OCI-LY7 (cell line): ENCODE measurements around the gene RABEP1. TPM values are rescaled to one million over a fixed set of nuclear protein-coding genes. Genes with fewer than 3 reads are reported as not detected.
"Not testable (repeated sequence)": the region's sequence is repeated elsewhere in the genome, so short reads cannot be mapped to it uniquely, and the experiment has no call there.

Source experiments
- Bru-seq: library from RNA; stranded (reverse); fragments of 400-500 nt; gene quantifications from one replicate; lab custom pipeline; 2021; lab: Mats Ljungman, UMichigan
- BruChase-seq, 2 experiments: library from RNA; stranded (reverse); fragments of 400-500 nt; gene quantifications; one replicate each; lab custom pipeline; 2021; lab: Mats Ljungman, UMichigan
- BruUV-seq: library from RNA; stranded (reverse); fragments of 400-500 nt; replicated peaks from 2 replicates; lab custom pipeline; 2021; lab: Mats Ljungman, UMichigan
- CTCF ChIA-PET: fragments of 300-600 bp; sonication (Branson Sonifier 250); formaldehyde crosslinking; loops from one replicate; lab custom pipeline; 2022; ENCODE audit warnings: antibody characterized with exemption; ENCODE audit not compliant: unreplicated experiment; lab: Charles Lee
- POLR2A ChIA-PET: fragments of 300-600 bp; sonication (Branson Sonifier 250); formaldehyde crosslinking; loops from one replicate; lab custom pipeline; 2022; ENCODE audit warnings: antibody characterized with exemption; lab: Charles Lee
- DNase-seq: peaks from one replicate; pipeline ENCODE4 v3.0.0-alpha.2; 2015; ENCODE audit warnings: low spot score
- H2AFZ ChIP-seq: fragments of 200-600 bp; sonication (generic), shearing (Covaris generic); 2 replicates; pipeline ENCODE4 v1.6.1; 2014; ENCODE audit warnings: mild to moderate bottlenecking, antibody characterized with exemption, low read length, moderate library complexity
- H3K27ac ChIP-seq: fragments of 200-600 bp; sonication (generic); 2 replicates; pipeline ENCODE4 v1.5.1; 2014; ENCODE audit warnings: mixed run types, low read depth, mild to moderate bottlenecking, moderate library complexity, low read length, inconsistent platforms; ENCODE audit not compliant: poor library complexity, severe bottlenecking
- H3K36me3 ChIP-seq: fragments of 200-600 bp; sonication (generic); 2 replicates; pipeline ENCODE4 v1.6.1; 2014; ENCODE audit warnings: mild to moderate bottlenecking, antibody characterized with exemption, low read length, moderate library complexity, mixed read lengths; ENCODE audit not compliant: insufficient read depth
- H3K4me1 ChIP-seq: fragments of 200-600 bp; sonication (generic); 2 replicates; pipeline ENCODE4 v1.5.1; 2014; ENCODE audit warnings: mild to moderate bottlenecking, low read length; ENCODE audit not compliant: insufficient read depth, poor library complexity, severe bottlenecking
- H3K4me2 ChIP-seq: fragments of 200-600 bp; sonication (generic); 2 replicates; pipeline ENCODE4 v1.6.1; 2014; ENCODE audit warnings: mild to moderate bottlenecking, low read length
- H3K4me3 ChIP-seq: fragments of 200-600 bp; sonication (generic); 2 replicates; pipeline ENCODE4 v1.5.1; 2014; ENCODE audit warnings: mild to moderate bottlenecking, low read depth, low read length; ENCODE audit not compliant: poor library complexity, severe bottlenecking
- H3K79me2 ChIP-seq: fragments of 200-600 bp; sonication (generic); 2 replicates; pipeline ENCODE4 v1.6.1; 2016; ENCODE audit warnings: low read depth, mild to moderate bottlenecking, low read length, moderate library complexity, mixed read lengths; ENCODE audit not compliant: insufficient read depth
- H3K9me2 ChIP-seq: fragments of 200-600 bp; sonication (generic); 2 replicates; pipeline ENCODE4 v1.6.1; 2016; ENCODE audit warnings: mild to moderate bottlenecking, low read length, mixed read lengths; ENCODE audit not compliant: insufficient read depth
- H3K9me3 ChIP-seq: fragments of 200-600 bp; sonication (generic); 2 replicates; pipeline ENCODE4 v1.6.1; 2014; ENCODE audit warnings: mild to moderate bottlenecking, mixed run types, low read length, mixed read lengths
- H4K20me1 ChIP-seq: fragments of 200-600 bp; sonication (generic); 2 replicates; pipeline ENCODE4 v1.6.1; 2014; ENCODE audit warnings: mild to moderate bottlenecking, antibody characterized with exemption, low read length, moderate library complexity, mixed read lengths; ENCODE audit not compliant: insufficient read depth
- CTCF ChIP-seq: fragments of 200-600 bp; sonication (generic); conservative IDR thresholded peaks from 2 replicates; pipeline ENCODE4 v1.5.1; 2014; ENCODE audit warnings: mild to moderate bottlenecking, antibody characterized with exemption, low read length, moderate library complexity, mixed read lengths
- EZH2phosphoT487 ChIP-seq: fragments of 200-600 bp; sonication (generic); IDR thresholded peaks from 2 replicates; pipeline ENCODE4 v1.6.1; 2018; ENCODE audit warnings: low read depth, borderline replicate concordance, mild to moderate bottlenecking, mixed run types, antibody characterized with exemption, low read length, moderate library complexity, mixed read lengths
- intact Hi-C: fragments of 100-400 bp; cut with micrococcal nuclease; formaldehyde crosslinking; loops from one replicate; pipeline ENCODE4 v1.10.0; 2022; ENCODE audit not compliant: unreplicated experiment
- long read RNA-seq: library from polyadenylated mRNA; stranded (forward); transcript quantifications from one replicate; pipeline ENCODE4 v2.0.0, GENCODE V29; 2022
- total RNA-seq, 2 experiments: library from RNA; depleted of rRNA in 1 of 2; stranded (reverse); fragments of >200 nt in 1 of 2; shearing (Covaris generic) in 1 of 2; gene quantifications; 2 replicates each; pipeline ENCODE4 v1.2.3, GENCODE V29; 2014 to 2022

RABEP1 gene
- total RNA-seq (2014; rRNA removed; shearing (Covaris generic)) (53.2 and 58.6 TPM in 2 replicates), total RNA-seq (2022) (60.8 and 70.9 TPM in 2 replicates), Bru-seq, nascent RNA (percentile 84 among the genes with signal in this experiment), BruChase-seq, experiment 1, labeled RNA remaining after a 6-hour chase (percentile 85 among the genes with signal in this experiment), BruChase-seq, experiment 2, labeled RNA remaining after a 2-hour chase (percentile 82 among the genes with signal in this experiment)
- long read RNA-seq, full-length matches to known transcripts: 69 of 128 reads
- long read RNA-seq, partial matches to known transcripts: 16 of 128 reads
- long read RNA-seq, other reads (novel, unspliced or antisense): 43 of 128 reads

- no TSS peak for BruUV-seq
- H2AFZ ChIP-seq: peak within 1 kb of the TSS; percentile 90
- H3K4me2 ChIP-seq: peak within 1 kb of the TSS; percentile 81
- H3K27ac ChIP-seq: peak within 1 kb of the TSS; percentile 50
- POLR2A ChIA-PET: interaction anchor here (0.7 kb wide), 1 partner anchor 95 kb away, joined by 3 read pairs; no protein-coding TSS in a partner anchor
- peaks cover 19% of the 10 kb centered on the region for H3K36me3 ChIP-seq
- peaks cover 40% of the 10 kb centered on the region for H3K4me1 ChIP-seq
- DNase-seq: peak; percentile 95
- no peaks in the 10 kb centered on the region for H3K9me2 ChIP-seq
- TF ChIP-seq CTCF (peak; percentile 20; the same call in 1 of the 2 replicates), EZH2phosphoT487 (no peak)
- H3K4me3 ChIP-seq: peak within 1 kb of the TSS; percentile 74
- peaks cover 44% of the 10 kb centered on the region for H3K79me2 ChIP-seq
- CTCF ChIA-PET: no interaction called here
- intact Hi-C loops: loop anchor here (2.0 kb wide), 1 partner anchor 137 kb away; the partner anchor contains the start of gene NUP88
- no peaks in the 10 kb centered on the region for H3K9me3 ChIP-seq
- H4K20me1 ChIP-seq: peaks cover 16% of the 10 kb centered on the region; the same call in 1 of the 2 replicates
These were observed at the start of gene RABEP1 for GRCh38 chr17:5281814-5282641. Gene RABEP1 (plus strand): TSS chr17:5282284. CDS start chr17:5282487, 203 bp downstream.

- CTCF ChIA-PET, H3K9me2 ChIP-seq, H3K27ac ChIP-seq, H3K36me3 ChIP-seq, intact Hi-C loops, BruUV-seq, H3K79me2 ChIP-seq, H3K9me3 ChIP-seq, H3K4me3 ChIP-seq, DNase-seq, POLR2A ChIA-PET, H4K20me1 ChIP-seq: not testable (repeated sequence)
- Histone ChIP-seq H3K4me2 (peak overlapping the region; percentile 18; the same call in 1 of the 2 replicates), H2AFZ (peak overlapping the region; percentile 71; the same call in 1 of the 2 replicates), H3K4me1 (peaks cover 81% of the 10 kb centered on the region)
These were observed 48.6 kb upstream of the RABEP1 start for GRCh38 chr17:5233492-5233891.
